MM.1S (cell line): ENCODE data around the gene KCTD17.

Experiments
- DNase-seq: peaks from one replicate; pipeline ENCODE4 v3.0.0-alpha.2; 2015
- H2AFZ ChIP-seq: fragments of 300-600 bp; sonication (generic); 2 replicates; pipeline ENCODE4 v1.6.0; 2016; ENCODE audit warnings: antibody characterized with exemption, low read length
- H3F3A ChIP-seq: fragments of 300-600 bp; sonication (generic); 2 replicates; pipeline ENCODE4 v1.6.1; 2016; ENCODE audit warnings: mild to moderate bottlenecking, antibody characterized with exemption, low read length, moderate library complexity, mixed read lengths; ENCODE audit not compliant: insufficient read depth
- H3K27ac ChIP-seq: fragments of 300-600 bp; sonication (generic); 2 replicates; pipeline ENCODE4 v1.5.1; 2016; ENCODE audit warnings: mild to moderate bottlenecking, low read length
- H3K27me3 ChIP-seq: fragments of 300-600 bp; sonication (generic); replicated peaks from 2 replicates; pipeline ENCODE4 v1.6.0; 2016; ENCODE audit warnings: low read length; ENCODE audit not compliant: insufficient read depth
- H3K36me3 ChIP-seq: fragments of 300-600 bp; sonication (generic); replicated peaks from 2 replicates; pipeline ENCODE4 v1.6.1; 2016; ENCODE audit warnings: mild to moderate bottlenecking, low read length, mixed read lengths; ENCODE audit not compliant: insufficient read depth
- H3K4me1 ChIP-seq: fragments of 300-600 bp; sonication (generic); 2 replicates; pipeline ENCODE4 v1.6.1; 2016; ENCODE audit warnings: low read length, mixed read lengths
- H3K4me2 ChIP-seq: fragments of 300-600 bp; sonication (generic); 2 replicates; pipeline ENCODE4 v1.6.0; 2016; ENCODE audit warnings: low read depth, low read length
- H3K4me3 ChIP-seq: fragments of 300-600 bp; sonication (generic); 2 replicates; pipeline ENCODE4 v1.5.1; 2016; ENCODE audit warnings: low read length, mixed read lengths
- H3K79me2 ChIP-seq: fragments of 300-600 bp; sonication (generic); 2 replicates; pipeline ENCODE4 v1.6.1; 2016; ENCODE audit warnings: mixed run types, low read length, mixed read lengths
- H3K9ac ChIP-seq: fragments of 300-600 bp; sonication (generic); 2 replicates; pipeline ENCODE4 v1.6.1; 2016; ENCODE audit warnings: low read length, mixed read lengths
- H3K9me2 ChIP-seq: fragments of 300-600 bp; sonication (generic); replicated peaks from 2 replicates; pipeline ENCODE4 v1.6.1; 2016; ENCODE audit warnings: mild to moderate bottlenecking, low read length, mixed read lengths; ENCODE audit not compliant: insufficient read depth
- H3K9me3 ChIP-seq: fragments of 300-600 bp; sonication (generic); replicated peaks from 2 replicates; pipeline ENCODE4 v1.6.1; 2016; ENCODE audit warnings: mild to moderate bottlenecking, low read length, mixed read lengths; ENCODE audit not compliant: insufficient read depth
- H4K20me1 ChIP-seq: fragments of 300-600 bp; sonication (generic); 2 replicates; pipeline ENCODE4 v1.6.1; 2016; ENCODE audit warnings: mild to moderate bottlenecking, low read length, moderate library complexity, mixed read lengths; ENCODE audit not compliant: insufficient read depth
- EZH2 ChIP-seq: fragments of 300-600 bp; sonication (generic); optimal IDR thresholded peaks from 2 replicates; pipeline ENCODE3; 2017; ENCODE audit warnings: low read depth, mild to moderate bottlenecking, antibody characterized with exemption, low read length, mixed read lengths
- EZH2phosphoT487 ChIP-seq: fragments of 300-600 bp; sonication (generic); IDR thresholded peaks from 2 replicates; pipeline ENCODE4 v1.6.1; 2018; ENCODE audit warnings: antibody characterized with exemption, low read length
- TF ChIP-seq, protein P1 (sequence below): fragments of 300-600 bp; sonication (generic); IDR thresholded peaks from 2 replicates; pipeline ENCODE4 v1.5.1; 2016; ENCODE audit warnings: antibody characterized with exemption, low read length, mixed read lengths

The KCTD17 gene

DNA sequence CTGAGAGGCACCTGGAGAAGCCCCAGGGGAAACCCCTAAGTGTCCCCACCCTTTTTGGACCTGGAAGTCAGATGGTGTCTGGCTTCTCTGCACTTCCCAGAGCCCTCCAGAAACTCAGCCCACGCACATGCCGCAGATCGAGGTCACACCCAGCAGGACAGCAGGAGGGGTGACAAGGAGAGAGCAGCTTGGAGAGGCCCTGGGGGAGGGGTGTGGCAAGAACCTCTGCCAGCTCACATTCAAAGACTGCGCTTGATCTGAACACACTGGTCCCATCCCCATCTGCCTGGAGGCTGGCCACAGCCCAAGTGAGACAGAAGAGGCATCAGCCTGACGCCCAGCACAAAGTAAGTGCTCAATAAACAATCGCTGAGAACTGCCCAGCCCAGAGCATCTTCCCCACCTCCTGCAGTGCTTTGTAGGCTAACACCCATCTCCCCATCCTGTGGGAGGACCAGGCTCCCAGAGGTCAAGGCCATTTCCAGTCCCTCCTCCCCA is 36.6 kb downstream of the KCTD17 start:
- Histone ChIP-seq H3K9me3 (no peaks in the 10 kb centered on the region), H3K27ac (no peak overlapping the region), H3F3A (no peaks in the 10 kb centered on the region), H3K27me3 (peaks cover 98% of the 10 kb centered on the region), H3K79me2 (no peaks in the 10 kb centered on the region), H3K9me2 (no peaks in the 10 kb centered on the region), H3K4me2 (no peak overlapping the region), H2AFZ (no peak overlapping the region), H3K9ac (no peak overlapping the region), H3K36me3 (no peaks in the 10 kb centered on the region), H3K4me3 (no peak overlapping the region), H3K4me1 (no peaks in the 10 kb centered on the region), H4K20me1 (no peaks in the 10 kb centered on the region)
- TF ChIP-seq EZH2phosphoT487 (no peak), EZH2 (no peak)
- TF ChIP-seq, protein P1, sequence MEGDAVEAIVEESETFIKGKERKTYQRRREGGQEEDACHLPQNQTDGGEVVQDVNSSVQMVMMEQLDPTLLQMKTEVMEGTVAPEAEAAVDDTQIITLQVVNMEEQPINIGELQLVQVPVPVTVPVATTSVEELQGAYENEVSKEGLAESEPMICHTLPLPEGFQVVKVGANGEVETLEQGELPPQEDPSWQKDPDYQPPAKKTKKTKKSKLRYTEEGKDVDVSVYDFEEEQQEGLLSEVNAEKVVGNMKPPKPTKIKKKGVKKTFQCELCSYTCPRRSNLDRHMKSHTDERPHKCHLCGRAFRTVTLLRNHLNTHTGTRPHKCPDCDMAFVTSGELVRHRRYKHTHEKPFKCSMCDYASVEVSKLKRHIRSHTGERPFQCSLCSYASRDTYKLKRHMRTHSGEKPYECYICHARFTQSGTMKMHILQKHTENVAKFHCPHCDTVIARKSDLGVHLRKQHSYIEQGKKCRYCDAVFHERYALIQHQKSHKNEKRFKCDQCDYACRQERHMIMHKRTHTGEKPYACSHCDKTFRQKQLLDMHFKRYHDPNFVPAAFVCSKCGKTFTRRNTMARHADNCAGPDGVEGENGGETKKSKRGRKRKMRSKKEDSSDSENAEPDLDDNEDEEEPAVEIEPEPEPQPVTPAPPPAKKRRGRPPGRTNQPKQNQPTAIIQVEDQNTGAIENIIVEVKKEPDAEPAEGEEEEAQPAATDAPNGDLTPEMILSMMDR: no peak
- DNase-seq: no peak

DNA sequence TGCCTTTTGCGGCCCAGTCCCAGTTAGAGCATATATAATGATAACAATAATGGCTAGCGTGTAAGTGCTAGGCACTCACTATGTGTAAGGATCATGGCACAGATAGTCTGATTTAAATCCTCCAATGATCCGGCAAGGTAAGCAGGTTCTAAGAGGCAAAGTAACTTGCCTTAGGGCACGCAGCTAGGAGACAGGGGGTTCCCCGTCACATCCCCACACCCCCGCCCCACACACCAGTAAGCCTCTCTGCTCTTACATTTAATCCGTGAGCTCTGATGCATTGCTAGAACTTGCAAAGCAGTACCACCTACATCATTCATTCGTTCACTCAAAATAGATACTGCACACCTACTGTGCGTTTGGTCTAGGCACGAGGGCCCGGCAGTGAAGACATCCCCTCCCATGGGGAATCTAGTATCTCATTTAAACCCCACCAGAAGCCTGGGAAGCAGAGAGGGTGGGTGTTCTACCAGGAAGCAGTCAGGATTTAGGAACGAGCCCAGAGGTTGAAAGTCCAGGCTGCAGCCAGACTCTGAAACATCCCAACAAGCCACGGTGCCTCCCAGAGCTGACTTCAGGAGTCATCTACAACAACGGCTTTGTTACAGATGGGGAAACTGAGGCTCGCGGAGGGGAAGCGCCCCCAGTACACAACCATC is 37.3 kb downstream of the KCTD17 start:
- no peaks in the 10 kb centered on the region for H4K20me1 ChIP-seq
- TF ChIP-seq EZH2phosphoT487 (no peak), EZH2 (no peak)
- TF ChIP-seq, protein P1: no peak
- H3K36me3 ChIP-seq: no peaks in the 10 kb centered on the region
- H3K4me2 ChIP-seq: no peak overlapping the region
- no peak overlapping the region for H3K9ac ChIP-seq
- H3K4me3 ChIP-seq: no peak overlapping the region
- no peaks in the 10 kb centered on the region for H3K9me3 ChIP-seq
- no peaks in the 10 kb centered on the region for H3K79me2 ChIP-seq
- H3F3A ChIP-seq: no peaks in the 10 kb centered on the region
- H2AFZ ChIP-seq: no peak overlapping the region
- no peaks in the 10 kb centered on the region for H3K4me1 ChIP-seq
- H3K27me3 ChIP-seq: peaks cover 92% of the 10 kb centered on the region
- DNase-seq: no peak
- no peak overlapping the region for H3K27ac ChIP-seq
- no peaks in the 10 kb centered on the region for H3K9me2 ChIP-seq

DNA sequence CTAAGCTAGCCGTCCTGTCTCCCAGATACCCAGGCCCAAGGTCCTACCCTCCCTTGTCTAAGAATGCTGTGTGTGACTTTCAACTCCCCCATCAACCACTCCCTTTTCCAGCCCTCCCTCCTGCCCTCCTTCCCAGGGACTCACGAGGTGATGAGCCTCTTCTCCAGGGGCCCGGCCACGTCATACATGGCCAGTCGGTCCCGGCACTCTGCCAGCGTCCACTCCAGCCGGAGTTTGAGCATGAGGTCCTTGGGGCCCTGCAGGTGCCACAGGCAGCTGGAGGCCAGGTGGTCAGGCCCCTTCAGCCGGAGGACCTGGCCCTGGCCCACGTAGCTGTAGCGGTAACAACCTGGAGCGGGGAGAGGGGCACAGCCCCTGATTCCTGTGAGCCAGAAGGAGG is 37.9 kb downstream of the KCTD17 start:
- Histone ChIP-seq H3K79me2 (no peaks in the 10 kb centered on the region), H3K27me3 (peaks cover 92% of the 10 kb centered on the region), H3K27ac (no peak overlapping the region), H4K20me1 (no peaks in the 10 kb centered on the region), H3K36me3 (no peaks in the 10 kb centered on the region), H3K9me3 (no peaks in the 10 kb centered on the region), H3K9ac (no peak overlapping the region), H3K4me2 (no peak overlapping the region), H3K4me1 (no peaks in the 10 kb centered on the region), H2AFZ (no peak overlapping the region), H3K9me2 (no peaks in the 10 kb centered on the region), H3K4me3 (no peak overlapping the region), H3F3A (no peaks in the 10 kb centered on the region)
- DNase-seq: no peak
- TF ChIP-seq EZH2: no peak
- TF ChIP-seq EZH2phosphoT487: no peak
- TF ChIP-seq, protein P1: no peak
